ENCODE data around the gene RRP1B. TPM values are rescaled to one million over a fixed set of nuclear protein-coding genes. Genes with fewer than 3 reads are reported as not detected.

The RRP1B gene
- total and polyA plus RNA-seq, 9 of the 15 experiments (the other 6 are each of a cell fraction or from before 2014, with no cell fraction given) = 6.8 to 66.6 (median 41.9) TPM

DNA sequence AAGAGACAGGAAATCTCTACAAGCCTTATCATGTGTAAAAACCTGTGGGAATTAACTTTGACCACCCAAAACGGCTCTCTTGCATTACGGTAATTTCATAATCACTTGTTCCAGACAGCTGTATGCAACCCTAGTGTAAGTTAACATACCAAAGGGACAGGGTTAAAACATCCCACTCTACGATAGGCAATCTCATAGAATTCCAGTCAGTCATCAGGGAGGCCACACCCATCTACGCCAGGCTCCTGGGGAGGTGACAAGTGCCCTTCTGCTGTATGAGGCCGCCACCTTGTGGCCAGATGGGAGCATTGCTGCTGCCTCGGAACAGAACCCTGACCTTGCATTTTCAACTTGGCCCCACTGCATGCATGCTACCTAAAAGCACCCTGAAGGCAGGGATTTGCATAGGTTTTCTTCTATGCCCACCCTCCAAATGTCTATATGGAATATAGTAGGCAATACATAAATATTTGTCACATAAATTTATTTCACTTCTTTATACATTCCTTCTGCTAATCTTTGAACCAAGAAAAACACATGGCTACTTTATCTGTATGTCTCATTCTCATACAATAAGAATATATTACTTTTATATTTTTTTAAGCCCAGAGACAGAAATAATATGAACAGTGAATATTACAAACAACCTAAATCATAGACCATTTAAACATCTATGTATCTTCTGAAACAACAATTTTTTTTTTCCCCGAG, 12.7 kb upstream of the RRP1B start (continued):
- TF ChIP-seq, protein P1, sequence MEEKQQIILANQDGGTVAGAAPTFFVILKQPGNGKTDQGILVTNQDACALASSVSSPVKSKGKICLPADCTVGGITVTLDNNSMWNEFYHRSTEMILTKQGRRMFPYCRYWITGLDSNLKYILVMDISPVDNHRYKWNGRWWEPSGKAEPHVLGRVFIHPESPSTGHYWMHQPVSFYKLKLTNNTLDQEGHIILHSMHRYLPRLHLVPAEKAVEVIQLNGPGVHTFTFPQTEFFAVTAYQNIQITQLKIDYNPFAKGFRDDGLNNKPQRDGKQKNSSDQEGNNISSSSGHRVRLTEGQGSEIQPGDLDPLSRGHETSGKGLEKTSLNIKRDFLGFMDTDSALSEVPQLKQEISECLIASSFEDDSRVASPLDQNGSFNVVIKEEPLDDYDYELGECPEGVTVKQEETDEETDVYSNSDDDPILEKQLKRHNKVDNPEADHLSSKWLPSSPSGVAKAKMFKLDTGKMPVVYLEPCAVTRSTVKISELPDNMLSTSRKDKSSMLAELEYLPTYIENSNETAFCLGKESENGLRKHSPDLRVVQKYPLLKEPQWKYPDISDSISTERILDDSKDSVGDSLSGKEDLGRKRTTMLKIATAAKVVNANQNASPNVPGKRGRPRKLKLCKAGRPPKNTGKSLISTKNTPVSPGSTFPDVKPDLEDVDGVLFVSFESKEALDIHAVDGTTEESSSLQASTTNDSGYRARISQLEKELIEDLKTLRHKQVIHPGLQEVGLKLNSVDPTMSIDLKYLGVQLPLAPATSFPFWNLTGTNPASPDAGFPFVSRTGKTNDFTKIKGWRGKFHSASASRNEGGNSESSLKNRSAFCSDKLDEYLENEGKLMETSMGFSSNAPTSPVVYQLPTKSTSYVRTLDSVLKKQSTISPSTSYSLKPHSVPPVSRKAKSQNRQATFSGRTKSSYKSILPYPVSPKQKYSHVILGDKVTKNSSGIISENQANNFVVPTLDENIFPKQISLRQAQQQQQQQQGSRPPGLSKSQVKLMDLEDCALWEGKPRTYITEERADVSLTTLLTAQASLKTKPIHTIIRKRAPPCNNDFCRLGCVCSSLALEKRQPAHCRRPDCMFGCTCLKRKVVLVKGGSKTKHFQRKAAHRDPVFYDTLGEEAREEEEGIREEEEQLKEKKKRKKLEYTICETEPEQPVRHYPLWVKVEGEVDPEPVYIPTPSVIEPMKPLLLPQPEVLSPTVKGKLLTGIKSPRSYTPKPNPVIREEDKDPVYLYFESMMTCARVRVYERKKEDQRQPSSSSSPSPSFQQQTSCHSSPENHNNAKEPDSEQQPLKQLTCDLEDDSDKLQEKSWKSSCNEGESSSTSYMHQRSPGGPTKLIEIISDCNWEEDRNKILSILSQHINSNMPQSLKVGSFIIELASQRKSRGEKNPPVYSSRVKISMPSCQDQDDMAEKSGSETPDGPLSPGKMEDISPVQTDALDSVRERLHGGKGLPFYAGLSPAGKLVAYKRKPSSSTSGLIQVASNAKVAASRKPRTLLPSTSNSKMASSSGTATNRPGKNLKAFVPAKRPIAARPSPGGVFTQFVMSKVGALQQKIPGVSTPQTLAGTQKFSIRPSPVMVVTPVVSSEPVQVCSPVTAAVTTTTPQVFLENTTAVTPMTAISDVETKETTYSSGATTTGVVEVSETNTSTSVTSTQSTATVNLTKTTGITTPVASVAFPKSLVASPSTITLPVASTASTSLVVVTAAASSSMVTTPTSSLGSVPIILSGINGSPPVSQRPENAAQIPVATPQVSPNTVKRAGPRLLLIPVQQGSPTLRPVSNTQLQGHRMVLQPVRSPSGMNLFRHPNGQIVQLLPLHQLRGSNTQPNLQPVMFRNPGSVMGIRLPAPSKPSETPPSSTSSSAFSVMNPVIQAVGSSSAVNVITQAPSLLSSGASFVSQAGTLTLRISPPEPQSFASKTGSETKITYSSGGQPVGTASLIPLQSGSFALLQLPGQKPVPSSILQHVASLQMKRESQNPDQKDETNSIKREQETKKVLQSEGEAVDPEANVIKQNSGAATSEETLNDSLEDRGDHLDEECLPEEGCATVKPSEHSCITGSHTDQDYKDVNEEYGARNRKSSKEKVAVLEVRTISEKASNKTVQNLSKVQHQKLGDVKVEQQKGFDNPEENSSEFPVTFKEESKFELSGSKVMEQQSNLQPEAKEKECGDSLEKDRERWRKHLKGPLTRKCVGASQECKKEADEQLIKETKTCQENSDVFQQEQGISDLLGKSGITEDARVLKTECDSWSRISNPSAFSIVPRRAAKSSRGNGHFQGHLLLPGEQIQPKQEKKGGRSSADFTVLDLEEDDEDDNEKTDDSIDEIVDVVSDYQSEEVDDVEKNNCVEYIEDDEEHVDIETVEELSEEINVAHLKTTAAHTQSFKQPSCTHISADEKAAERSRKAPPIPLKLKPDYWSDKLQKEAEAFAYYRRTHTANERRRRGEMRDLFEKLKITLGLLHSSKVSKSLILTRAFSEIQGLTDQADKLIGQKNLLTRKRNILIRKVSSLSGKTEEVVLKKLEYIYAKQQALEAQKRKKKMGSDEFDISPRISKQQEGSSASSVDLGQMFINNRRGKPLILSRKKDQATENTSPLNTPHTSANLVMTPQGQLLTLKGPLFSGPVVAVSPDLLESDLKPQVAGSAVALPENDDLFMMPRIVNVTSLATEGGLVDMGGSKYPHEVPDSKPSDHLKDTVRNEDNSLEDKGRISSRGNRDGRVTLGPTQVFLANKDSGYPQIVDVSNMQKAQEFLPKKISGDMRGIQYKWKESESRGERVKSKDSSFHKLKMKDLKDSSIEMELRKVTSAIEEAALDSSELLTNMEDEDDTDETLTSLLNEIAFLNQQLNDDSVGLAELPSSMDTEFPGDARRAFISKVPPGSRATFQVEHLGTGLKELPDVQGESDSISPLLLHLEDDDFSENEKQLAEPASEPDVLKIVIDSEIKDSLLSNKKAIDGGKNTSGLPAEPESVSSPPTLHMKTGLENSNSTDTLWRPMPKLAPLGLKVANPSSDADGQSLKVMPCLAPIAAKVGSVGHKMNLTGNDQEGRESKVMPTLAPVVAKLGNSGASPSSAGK (IDR thresholded peaks at IDR 0.05) = no peak
- no peak for TF ChIP-seq NCOA4 (IDR thresholded peaks at IDR 0.05; ENCODE audit: partially characterized antibody)
- no peak for TF ChIP-seq RBM25 (IDR thresholded peaks at IDR 0.05; ENCODE audit: low read depth, low read length, severe bottlenecking)
- TF ChIP-seq CSDE1 (IDR thresholded peaks at IDR 0.05) = no peak
- TF ChIP-seq RFX7 (CRISPR knock-in tag; IDR thresholded peaks at IDR 0.05) = no peak
- no peak for TF ChIP-seq DDX20 (tag; IDR thresholded peaks at IDR 0.05; ENCODE audit: low read depth)
- TF ChIP-seq TAF9B (IDR thresholded peaks at IDR 0.05; ENCODE audit: partially characterized antibody) = no peak
- TF ChIP-seq TGIF2 (CRISPR knock-in tag; IDR thresholded peaks at IDR 0.05) = no peak
- no peak for TF ChIP-seq PHF20 (IDR thresholded peaks at IDR 0.05; ENCODE audit: partially characterized antibody)
- no peak for TF ChIP-seq KDM2B (CRISPR knock-in tag; IDR thresholded peaks at IDR 0.05)
- TF ChIP-seq, protein P2, sequence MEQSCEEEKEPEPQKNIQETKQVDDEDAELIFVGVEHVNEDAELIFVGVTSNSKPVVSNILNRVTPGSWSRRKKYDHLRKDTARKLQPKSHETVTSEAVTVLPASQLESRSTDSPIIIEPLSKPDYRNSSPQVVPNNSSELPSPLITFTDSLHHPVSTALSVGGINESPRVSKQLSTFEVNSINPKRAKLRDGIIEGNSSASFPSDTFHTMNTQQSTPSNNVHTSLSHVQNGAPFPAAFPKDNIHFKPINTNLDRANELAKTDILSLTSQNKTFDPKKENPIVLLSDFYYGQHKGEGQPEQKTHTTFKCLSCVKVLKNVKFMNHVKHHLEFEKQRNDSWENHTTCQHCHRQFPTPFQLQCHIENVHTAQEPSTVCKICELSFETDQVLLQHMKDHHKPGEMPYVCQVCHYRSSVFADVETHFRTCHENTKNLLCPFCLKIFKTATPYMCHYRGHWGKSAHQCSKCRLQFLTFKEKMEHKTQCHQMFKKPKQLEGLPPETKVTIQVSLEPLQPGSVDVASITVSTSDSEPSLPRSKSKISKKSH (CRISPR knock-in tag; IDR thresholded peaks at IDR 0.05) = no peak
- no peak for TF ChIP-seq ZKSCAN3 (CRISPR knock-in tag; IDR thresholded peaks at IDR 0.05)
- TF ChIP-seq ERF (CRISPR knock-in tag; IDR thresholded peaks at IDR 0.05) = no peak
- TF ChIP-seq RNF2 (IDR thresholded peaks at IDR 0.05) = no peak
- no peak for TF ChIP-seq CHD4 (IDR thresholded peaks at IDR 0.05; ENCODE audit: insufficient read depth, insufficient replicate concordance, low read depth, low read length, poor library complexity, severe bottlenecking)
- TF ChIP-seq FOS (IDR thresholded peaks at IDR 0.05; ENCODE audit: extremely low read depth, insufficient read length) = no peak

Data from K562 (cell line).